Glutamatergic neuron (in vitro differentiated cells): Measurements from ENCODE around the gene S100A14. TPM values are rescaled to one million over a fixed set of nuclear protein-coding genes. Genes with fewer than 3 reads are reported as not detected.

Experiments
- DNase-seq: peaks from one replicate; pipeline ENCODE4 v3.0.0; 2022
- H3K27ac Mint-ChIP-seq: one replicate; pipeline ENCODE4 v1.8.0; 2020; ENCODE audit warnings: mild to moderate bottlenecking, mixed read lengths, inconsistent platforms; ENCODE audit not compliant: unreplicated experiment
- H3K27me3 Mint-ChIP-seq: one replicate; pipeline ENCODE4 v1.8.0; 2020; ENCODE audit warnings: mild to moderate bottlenecking, moderate library complexity, mixed read lengths, inconsistent platforms; ENCODE audit not compliant: unreplicated experiment
- H3K36me3 Mint-ChIP-seq: one replicate; pipeline ENCODE4 v1.8.0; 2020; ENCODE audit warnings: mild to moderate bottlenecking, mixed read lengths, inconsistent platforms; ENCODE audit not compliant: unreplicated experiment
- H3K4me1 Mint-ChIP-seq: one replicate; pipeline ENCODE4 v1.8.0; 2020; ENCODE audit warnings: mild to moderate bottlenecking, low read depth, mixed read lengths, inconsistent platforms; ENCODE audit not compliant: unreplicated experiment
- H3K4me3 Mint-ChIP-seq: one replicate; pipeline ENCODE4 v1.8.0; 2020; ENCODE audit warnings: mild to moderate bottlenecking, mixed read lengths, inconsistent platforms; ENCODE audit not compliant: unreplicated experiment
- H3K9me3 Mint-ChIP-seq: one replicate; pipeline ENCODE4 v1.8.0; 2020; ENCODE audit warnings: mild to moderate bottlenecking, moderate library complexity, mixed read lengths, inconsistent platforms; ENCODE audit not compliant: unreplicated experiment
- CTCF ChIP-seq: fragments of 200-600 bp; sonication (generic); IDR thresholded peaks from one replicate; pipeline ENCODE4 v1.5.0; 2021; ENCODE audit not compliant: partially characterized antibody, unreplicated experiment
- total RNA-seq: library from RNA; stranded (reverse); fragmentation: NEBNext Ultra II Directional; extraction: Animal tissue kit (Norgen Biotek cat#: 25700); gene quantifications from one replicate; pipeline ENCODE4 v1.2.1, GENCODE V29; 2021; ENCODE audit not compliant: unreplicated experiment

Gene S100A14
- total RNA-seq, 1 donor from 2014 or later: not detected

GRCh38 chr1:153649863-153650235, 33.7 kb upstream of the S100A14 start:
- no peaks in the 10 kb centered on the region for H3K4me1 Mint-ChIP-seq

GRCh38 chr1:153649137-153649862, 33.2 kb upstream of the S100A14 start:
- H3K4me3 Mint-ChIP-seq: no peak overlapping the region
- peaks cover 11% of the 10 kb centered on the region for H3K27me3 Mint-ChIP-seq
- H3K4me1 Mint-ChIP-seq: no peaks in the 10 kb centered on the region
- no peak for TF ChIP-seq CTCF
- DNase-seq: no peak
- H3K9me3 Mint-ChIP-seq: peaks cover 11% of the 10 kb centered on the region
- peaks cover 4% of the 10 kb centered on the region for H3K36me3 Mint-ChIP-seq
- no peak overlapping the region for H3K27ac Mint-ChIP-seq

More at GRCh38 chr1:153649863-153650235, 33.7 kb upstream of the S100A14 start:
- no peak overlapping the region for H3K27ac Mint-ChIP-seq
- DNase-seq: no peak
- H3K36me3 Mint-ChIP-seq: peaks cover 4% of the 10 kb centered on the region
- H3K4me3 Mint-ChIP-seq: no peak overlapping the region
- no peak for TF ChIP-seq CTCF
- H3K27me3 Mint-ChIP-seq: peaks cover 11% of the 10 kb centered on the region
- H3K9me3 Mint-ChIP-seq: peaks cover 11% of the 10 kb centered on the region

GRCh38 chr1:153648000-153648643, 32.0 kb upstream of the S100A14 start:
- no peak for TF ChIP-seq CTCF
- Mint-ChIP-seq H3K27ac (no peak overlapping the region), H3K4me1 (no peaks in the 10 kb centered on the region), H3K27me3 (peaks cover 9% of the 10 kb centered on the region), H3K9me3 (peaks cover 11% of the 10 kb centered on the region), H3K4me3 (no peak overlapping the region), H3K36me3 (peaks cover 4% of the 10 kb centered on the region)
- no peak for DNase-seq

- Mint-ChIP-seq H3K9me3 (peaks cover 11% of the 10 kb centered on the region), H3K27ac (peak overlapping the region; percentile 72), H3K36me3 (peaks cover 4% of the 10 kb centered on the region), H3K4me1 (peaks cover 2% of the 10 kb centered on the region), H3K27me3 (peaks cover 9% of the 10 kb centered on the region), H3K4me3 (peak overlapping the region; percentile 42)
- no peak for DNase-seq
- TF ChIP-seq CTCF: no peak
Observed at GRCh38 chr1:153647346-153647714, 31.2 kb upstream of the S100A14 start.
